A549 (cell line): ENCODE data around the gene SLC22A7.

Experiments used
- CBX2 ChIP-seq: fragments of 200-600 bp; sonication (generic); IDR thresholded peaks from 2 replicates; pipeline ENCODE4 v1.6.1; 2016; ENCODE audit warnings: low read depth, mild to moderate bottlenecking, borderline replicate concordance
- CBX8 ChIP-seq: fragments of 200-600 bp; sonication (generic); IDR thresholded peaks from 2 replicates; pipeline ENCODE4 v1.6.1; 2016
- CTCF ChIP-seq: fragments of >200 bp; sonication (Bioruptor Twin); formaldehyde crosslinking; IDR thresholded peaks from 3 replicates; pipeline ENCODE4 v1.5.1; 2016
- EP300 ChIP-seq, 2 experiments: fragments of >200 bp; sonication (Bioruptor Twin); formaldehyde crosslinking; IDR thresholded peaks; 2 replicates in 1 of 2; 3 replicates in 1 of 2; pipeline ENCODE4 v1.6.1; 2016 to 2017
- ESRRA ChIP-seq: fragments of 150-350 bp; IDR thresholded peaks from 2 replicates; pipeline ENCODE4 v1.6.1; 2014; ENCODE audit warnings: mild to moderate bottlenecking, low read length, borderline replicate concordance
- POLR2A ChIP-seq: IDR thresholded peaks from 2 replicates; pipeline ENCODE4 v1.6.1; 2012; ENCODE audit warnings: mild to moderate bottlenecking, low read length

GRCh38 chr6:43255408-43256054 is 42.5 kb upstream of the SLC22A7 start:
- TF ChIP-seq EP300 (IDR thresholded peaks at IDR 0.05) (no peak), ESRRA (no peak), CBX2 (no peak), CTCF (no peak), POLR2A (no peak), CBX8 (no peak)
